AG10803 (cell line): Measurements from ENCODE around the gene KIF16B.
A peak's percentile ranks its signal among the peaks of the same experiment; 100 is the strongest.
"Not testable (repeated sequence)": the region's sequence is repeated elsewhere in the genome, so short reads cannot be mapped to it uniquely, and the experiment has no call there.

Source experiments
- DNase-seq: peaks from one replicate; pipeline ENCODE4 v3.0.0; 2010; ENCODE audit warnings: low read depth
- H3K4me3 ChIP-seq: 2 replicates; pipeline ENCODE4 v1.5.1; 2011; ENCODE audit warnings: mild to moderate bottlenecking, low read length, control low read depth
- TF ChIP-seq, protein P1 (sequence below): conservative IDR thresholded peaks from 2 replicates; pipeline ENCODE4 v1.5.1; 2011; ENCODE audit warnings: mild to moderate bottlenecking, low read length, control low read depth, inconsistent platforms

Gene KIF16B

DNA sequence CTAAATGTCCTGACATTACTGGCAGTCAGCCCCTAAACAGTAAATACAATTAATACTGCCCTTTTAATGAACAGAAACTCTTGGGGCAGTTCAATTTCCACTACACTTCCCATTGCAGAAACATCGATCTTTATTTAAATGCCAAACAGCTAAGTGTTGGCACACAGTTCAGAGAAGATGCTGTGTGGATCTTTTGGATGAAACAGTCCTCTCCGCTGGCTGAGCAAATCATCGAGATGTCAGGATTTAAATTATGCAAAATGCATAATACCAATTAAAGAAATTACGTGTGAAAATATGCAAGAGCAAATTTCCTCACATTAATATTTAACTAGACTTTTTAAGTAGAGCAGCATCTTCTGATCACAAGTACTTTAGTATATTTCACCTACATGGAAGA, 132.6 kb downstream of the KIF16B start:
- TF ChIP-seq, protein P1, sequence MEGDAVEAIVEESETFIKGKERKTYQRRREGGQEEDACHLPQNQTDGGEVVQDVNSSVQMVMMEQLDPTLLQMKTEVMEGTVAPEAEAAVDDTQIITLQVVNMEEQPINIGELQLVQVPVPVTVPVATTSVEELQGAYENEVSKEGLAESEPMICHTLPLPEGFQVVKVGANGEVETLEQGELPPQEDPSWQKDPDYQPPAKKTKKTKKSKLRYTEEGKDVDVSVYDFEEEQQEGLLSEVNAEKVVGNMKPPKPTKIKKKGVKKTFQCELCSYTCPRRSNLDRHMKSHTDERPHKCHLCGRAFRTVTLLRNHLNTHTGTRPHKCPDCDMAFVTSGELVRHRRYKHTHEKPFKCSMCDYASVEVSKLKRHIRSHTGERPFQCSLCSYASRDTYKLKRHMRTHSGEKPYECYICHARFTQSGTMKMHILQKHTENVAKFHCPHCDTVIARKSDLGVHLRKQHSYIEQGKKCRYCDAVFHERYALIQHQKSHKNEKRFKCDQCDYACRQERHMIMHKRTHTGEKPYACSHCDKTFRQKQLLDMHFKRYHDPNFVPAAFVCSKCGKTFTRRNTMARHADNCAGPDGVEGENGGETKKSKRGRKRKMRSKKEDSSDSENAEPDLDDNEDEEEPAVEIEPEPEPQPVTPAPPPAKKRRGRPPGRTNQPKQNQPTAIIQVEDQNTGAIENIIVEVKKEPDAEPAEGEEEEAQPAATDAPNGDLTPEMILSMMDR = no peak
- no peak for DNase-seq
- no peak overlapping the region for H3K4me3 ChIP-seq

DNA sequence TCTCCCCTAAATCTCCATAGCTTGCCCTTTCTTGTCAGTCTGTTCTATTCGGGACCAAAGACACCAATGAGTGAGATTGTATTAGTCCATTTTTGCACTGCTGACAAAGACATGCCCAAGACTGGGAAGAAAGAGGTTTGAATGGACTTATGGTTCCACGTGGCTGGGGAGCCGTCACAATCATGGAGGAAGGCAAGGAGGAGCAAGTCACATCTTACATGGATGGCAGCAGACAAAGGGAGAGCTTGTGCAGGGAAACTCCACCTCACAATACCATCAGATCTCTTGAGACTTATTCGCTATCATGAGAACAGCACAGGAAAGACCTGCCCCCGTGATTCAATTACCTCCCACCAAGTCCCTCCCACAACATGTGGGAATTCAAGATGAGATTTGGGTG, 133.7 kb downstream of the KIF16B start:
- not testable (repeated sequence) for DNase-seq, H3K4me3 ChIP-seq

DNA sequence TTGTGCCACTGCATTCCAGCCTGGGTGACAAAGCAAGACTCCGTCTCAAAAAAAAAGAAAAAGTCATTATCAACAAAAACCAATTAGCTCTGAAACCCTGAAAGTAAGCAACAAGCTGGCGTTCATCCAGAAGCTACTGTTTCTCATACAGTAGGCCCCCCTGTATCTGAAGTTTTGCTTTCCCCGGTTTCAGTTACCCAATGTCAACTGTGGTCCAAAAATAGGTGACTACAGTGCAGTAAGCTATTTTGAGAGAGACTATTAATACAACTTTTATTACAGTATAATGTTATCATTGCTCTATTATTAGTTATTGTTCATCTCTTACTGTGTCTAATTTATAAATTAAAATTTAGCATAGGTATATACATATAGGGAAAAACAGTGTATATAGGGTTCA, 135.1 kb downstream of the KIF16B start:
- DNase-seq = no peak
- TF ChIP-seq, protein P1 = no peak
- H3K4me3 ChIP-seq = no peak overlapping the region

DNA sequence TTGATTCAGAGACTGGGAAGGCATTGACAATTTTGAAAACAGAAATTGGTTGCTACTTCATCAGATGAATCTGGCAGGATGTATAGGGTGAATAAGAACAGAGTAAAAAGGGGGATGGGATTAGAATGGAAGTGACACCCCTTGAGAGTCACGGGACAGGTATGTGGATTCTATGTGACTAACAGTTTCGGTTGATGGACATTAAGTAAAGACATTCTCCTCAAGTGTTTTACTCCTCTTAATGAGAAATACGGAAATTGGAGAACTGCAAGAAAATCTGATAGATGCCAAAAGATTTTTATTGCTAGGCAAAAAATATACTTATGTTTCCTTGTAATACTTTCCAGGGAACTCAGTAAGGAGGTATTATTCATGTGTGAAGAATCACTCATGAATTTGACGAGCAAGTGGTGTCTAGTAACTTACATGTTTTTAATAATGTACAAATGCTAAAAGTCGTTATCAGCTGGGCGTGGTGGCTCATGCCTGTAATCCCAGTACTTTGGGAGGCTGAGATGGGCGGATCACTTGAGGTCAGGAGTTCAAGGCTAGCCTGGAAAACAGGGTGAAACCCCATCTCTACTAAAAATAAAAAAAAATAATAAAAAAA, 135.8 kb downstream of the KIF16B start:
- TF ChIP-seq, protein P1 = no peak
- DNase-seq = no peak

DNA sequence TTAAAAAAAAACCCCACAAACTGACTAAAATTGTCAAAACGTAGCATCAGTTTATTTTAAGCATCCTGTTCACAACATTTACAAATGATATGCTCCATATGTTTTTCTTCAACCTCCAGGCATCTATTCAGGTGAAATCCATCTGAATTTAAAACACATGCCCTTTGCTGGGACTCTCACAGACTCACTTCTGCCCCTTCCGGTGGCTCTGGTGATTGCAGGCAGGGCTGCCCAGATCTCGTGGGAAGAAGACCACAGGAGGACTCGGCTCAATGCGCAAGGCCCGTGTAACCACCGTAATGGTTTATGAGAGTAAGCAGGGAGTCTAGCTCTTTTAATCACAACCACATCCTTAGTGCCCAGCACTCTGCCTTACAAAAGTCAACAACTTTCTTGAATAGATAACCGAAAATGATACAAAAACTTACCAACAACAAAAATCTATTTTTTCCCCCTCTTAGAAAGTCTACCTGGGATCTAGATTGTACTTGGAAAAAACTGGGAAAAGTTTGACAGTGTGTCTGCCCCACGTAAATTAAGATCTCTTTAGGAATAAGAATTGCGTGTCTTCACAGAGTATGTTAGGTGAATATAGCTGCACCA, 139.1 kb downstream of the KIF16B start:
- DNase-seq = peak; percentile 10
- TF ChIP-seq, protein P1 = peak; percentile 67
- H3K4me3 ChIP-seq = no peak overlapping the region

More for the DNA sequence above, 135.8 kb downstream of the KIF16B start:
- no peak overlapping the region for H3K4me3 ChIP-seq

DNA sequence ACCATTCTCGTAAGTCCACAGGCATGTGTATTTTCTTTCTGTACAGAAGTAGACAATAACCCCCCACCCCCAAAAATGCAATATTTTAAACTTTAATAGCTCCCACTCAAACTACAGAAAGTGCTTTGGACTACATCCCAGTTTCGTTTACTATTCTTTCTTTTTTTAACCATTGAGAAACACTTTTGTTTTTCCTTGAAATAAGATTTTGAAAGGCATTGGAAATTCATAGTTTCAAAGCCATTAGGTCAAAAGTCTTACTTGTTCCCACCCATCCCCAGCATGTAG, 140.0 kb downstream of the KIF16B start:
- DNase-seq = no peak
- H3K4me3 ChIP-seq = no peak overlapping the region

DNA sequence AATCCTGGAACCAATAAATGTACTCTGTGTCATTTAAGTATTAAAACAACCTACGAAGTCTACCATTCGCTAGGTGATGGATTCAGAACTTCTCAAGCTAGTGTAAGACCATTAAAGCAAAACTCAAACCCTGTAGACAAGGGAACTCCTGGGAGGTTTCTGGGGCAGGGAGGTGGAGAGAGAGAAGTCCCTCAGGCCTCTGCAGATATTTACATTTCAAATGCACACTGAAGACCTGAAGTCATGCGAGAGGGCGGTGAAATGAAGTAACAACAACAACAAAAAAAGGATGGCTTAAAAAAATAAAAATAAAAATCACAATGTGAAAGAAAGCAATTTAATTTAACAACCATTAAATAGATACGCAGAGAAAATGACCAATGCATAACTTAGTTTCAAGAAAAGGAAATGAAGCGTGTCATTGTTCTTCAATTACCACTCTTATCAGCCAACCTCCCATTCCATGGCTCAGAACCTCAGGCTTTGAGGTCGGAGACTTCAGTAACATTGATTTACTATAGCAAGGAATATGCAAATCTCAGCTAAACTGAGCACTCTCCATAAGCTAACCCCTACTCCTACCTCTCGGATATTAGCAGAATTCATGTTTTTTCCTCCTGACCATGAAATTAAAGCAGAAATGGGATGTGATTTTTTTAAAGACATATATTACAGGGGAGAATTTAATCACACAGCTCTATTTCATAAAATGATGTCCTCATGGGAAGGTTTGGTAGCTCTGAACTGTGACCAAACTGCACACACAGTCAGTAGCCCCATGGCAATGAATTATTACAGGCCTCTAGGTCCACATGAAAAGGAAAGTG, 140.6 kb downstream of the KIF16B start:
- TF ChIP-seq, protein P1 = no peak
- no peak overlapping the region for H3K4me3 ChIP-seq
- no peak for DNase-seq

More for the DNA sequence above, 140.0 kb downstream of the KIF16B start:
- TF ChIP-seq, protein P1 = no peak
